Kidney (tissue), 14 donors: ENCODE results near the gene ZNF223. TPM values are rescaled to one million over a fixed set of nuclear protein-coding genes. Genes with fewer than 3 reads are reported as not detected.

Experiments used
- DNase-seq, 5 donors: peaks; one replicate each; pipeline ENCODE4 v3.0.0-alpha.2; 2013 to 2020
- FAIRE-seq: peaks from 2 replicates; lab custom pipeline; 2012; peaks lifted over from hg19 to GRCh38; lab: Jason Lieb, UNC
- H3K27ac ChIP-seq, 2 donors: one replicate each; pipeline ENCODE4 v1.7.0; 2013; ENCODE audit warnings: low read depth in 2 of 2, low read length in 2 of 2, inconsistent platforms in 1 of 2
- H3K27me3 ChIP-seq: one replicate; pipeline ENCODE4 v1.7.1; 2013; ENCODE audit warnings: low read length, inconsistent platforms; ENCODE audit not compliant: control insufficient read depth, insufficient read depth
- H3K36me3 ChIP-seq, 3 donors: one replicate each; pipeline versions ENCODE4 v1.7.0 to v1.7.1; 2013; ENCODE audit warnings: low read length in 3 of 3, control low read depth in 1 of 3, inconsistent platforms in 1 of 3; ENCODE audit not compliant: insufficient read depth in 3 of 3, control insufficient read depth in 2 of 3
- H3K4me1 ChIP-seq, 3 donors: one replicate each; pipeline versions ENCODE4 v1.7.0 to v1.7.1; 2013; ENCODE audit warnings: low read length in 3 of 3, inconsistent platforms in 1 of 3, low read depth in 1 of 3; ENCODE audit not compliant: control insufficient read depth in 2 of 3, insufficient read depth in 2 of 3
- H3K4me3 ChIP-seq, 3 donors: one replicate each; pipeline versions ENCODE4 v1.7.0 to v1.8.1; 2013; ENCODE audit warnings: low read length in 3 of 3, control low read depth in 1 of 3, inconsistent platforms in 1 of 3
- H3K9ac ChIP-seq, 3 donors: one replicate each; pipeline versions ENCODE4 v1.7.0 to v1.7.1; 2013; ENCODE audit warnings: low read length in 3 of 3, control low read depth in 1 of 3, inconsistent platforms in 1 of 3
- H3K9me3 ChIP-seq, 3 donors: one replicate each; pipeline versions ENCODE4 v1.7.0 to v1.7.1; 2013; ENCODE audit warnings: low read length in 3 of 3, control low read depth in 1 of 3, inconsistent platforms in 1 of 3; ENCODE audit not compliant: control insufficient read depth in 2 of 3, insufficient read depth in 1 of 3
- CTCF ChIP-seq: IDR thresholded peaks from 3 replicates; pipeline ENCODE4 v1.5.1; 2012; ENCODE audit warnings: mild to moderate bottlenecking, moderate library complexity, borderline replicate concordance; ENCODE audit not compliant: insufficient read depth; ENCODE audit errors: extremely low read depth
- intact Hi-C: fragments of 100-400 bp; cut with DNase I; formaldehyde crosslinking; loops from one replicate; pipeline ENCODE4 v1.11.1; 2022
- polyA plus RNA-seq: library from polyadenylated mRNA; stranded (reverse); fragments of 350-450 nt; fragmentation: Illumina TruSeq; extraction: RNeasy Lipid Tissue Mini Kit (QIAGEN cat#74804); gene quantifications from one replicate; pipeline ENCODE4 v1.2.3, GENCODE V29; 2014; ENCODE audit warnings: low read depth, low replicate concordance; ENCODE audit not compliant: insufficient read depth
- total RNA-seq: library from RNA; stranded (reverse); fragmentation: NEBNext Ultra II Directional; extraction: Animal tissue kit (Norgen Biotek cat#: 25700); gene quantifications from one replicate; pipeline ENCODE4 v1.2.1, GENCODE V29; 2021
- donor health status: control.
- donor health status: control.
- donor health status: control.
- donor health status: control.
- donor health status: control.
- donor health status: DM: yes; HTN: yes; CAD: no.
- donor health status: Normal renal cell carcinoma (clear cell type).

The ZNF223 gene
- total and polyA plus RNA-seq, 2 donors from 2014 or later = 2.5 to 9.3 TPM

- no peak for FAIRE-seq
- TF ChIP-seq CTCF = no peak
- intact Hi-C loops = no loop called here
These were observed 40.3 kb downstream of the ZNF223 start for GRCh38 chr19:44092108-44092507.

DNA sequence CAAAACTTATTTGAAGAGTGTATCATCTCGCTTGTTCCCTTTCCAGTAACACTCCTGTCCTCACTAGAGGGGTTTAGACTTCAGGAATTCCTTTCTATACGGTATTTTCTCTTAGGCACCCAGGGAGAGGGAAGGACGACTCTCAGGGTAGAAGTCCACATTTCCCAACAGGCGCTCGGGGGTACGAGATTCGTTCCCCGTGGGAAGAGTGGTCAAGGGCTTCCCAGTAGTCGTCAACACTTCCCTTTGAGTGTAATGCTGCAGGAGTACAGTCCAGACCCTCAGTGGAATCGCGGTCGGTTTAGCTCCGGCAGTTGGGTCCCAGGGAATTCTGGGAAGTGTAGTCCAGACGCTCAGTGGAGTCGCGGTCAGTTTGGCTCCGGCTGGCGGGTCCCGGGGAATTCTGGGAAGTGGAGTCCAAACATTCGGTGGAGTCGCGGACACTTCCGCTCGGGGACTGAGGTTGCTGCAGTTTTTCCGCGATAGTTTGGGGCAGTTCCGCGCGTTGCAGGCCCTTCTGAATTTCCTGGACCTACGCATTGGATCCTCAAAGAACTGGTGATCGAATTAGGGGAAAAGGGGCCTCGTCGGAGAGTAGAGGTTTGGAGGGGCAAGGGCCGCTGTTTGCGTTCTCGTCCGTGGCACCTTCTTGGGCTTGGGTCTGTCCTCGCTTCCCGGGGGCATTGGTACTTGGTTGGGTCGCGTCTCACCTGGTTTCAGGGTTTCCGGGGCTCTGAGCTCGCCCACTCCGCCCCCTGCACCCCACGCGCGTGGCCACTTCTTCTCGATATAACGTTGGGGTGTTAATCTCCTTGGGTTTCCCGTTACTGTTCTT lies 42.3 kb downstream of the ZNF223 start, which contains the start of gene ZNF224:
Gene ZNF224, plus strand, starts transcription at position 431 of the 835 bp plus-strand sequence. CDS start 3,513 bp downstream, outside the sequence.
- H3K27me3 ChIP-seq = no peaks in the 10 kb centered on the region
- H3K9me3 ChIP-seq = peaks cover 0 to 2% (median 0%) of the 10 kb centered on the region in 3 donors
- peak within 1 kb of the TSS; percentile 85 to 86 (median 86) for H3K9ac ChIP-seq
- no peak for TF ChIP-seq CTCF
- H3K4me1 ChIP-seq = no peaks in the 10 kb centered on the region
- intact Hi-C loops = no loop called here
- DNase-seq (peak; percentile 94 to 98 (median 96)), FAIRE-seq (no peak)
- peaks cover 0 to 13% (median 5%) of the 10 kb centered on the region in 3 donors for H3K36me3 ChIP-seq
- peak within 1 kb of the TSS; percentile 29 to 57 for H3K27ac ChIP-seq
- H3K4me3 ChIP-seq = peak within 1 kb of the TSS; percentile 79 to 93 (median 92)

More at GRCh38 chr19:44092108-44092507, 40.3 kb downstream of the ZNF223 start:
- no peaks in the 10 kb centered on the region for H3K4me1 ChIP-seq
- H3K36me3 ChIP-seq = peaks cover 0 to 4% (median 0%) of the 10 kb centered on the region in 3 donors
- H3K9me3 ChIP-seq = peaks cover 0 to 2% (median 0%) of the 10 kb centered on the region in 3 donors
- H3K9ac ChIP-seq = no peak overlapping the region
- no peak overlapping the region for H3K27ac ChIP-seq
- no peak overlapping the region for H3K4me3 ChIP-seq
- no peaks in the 10 kb centered on the region for H3K27me3 ChIP-seq
- DNase-seq = no peak

DNA sequence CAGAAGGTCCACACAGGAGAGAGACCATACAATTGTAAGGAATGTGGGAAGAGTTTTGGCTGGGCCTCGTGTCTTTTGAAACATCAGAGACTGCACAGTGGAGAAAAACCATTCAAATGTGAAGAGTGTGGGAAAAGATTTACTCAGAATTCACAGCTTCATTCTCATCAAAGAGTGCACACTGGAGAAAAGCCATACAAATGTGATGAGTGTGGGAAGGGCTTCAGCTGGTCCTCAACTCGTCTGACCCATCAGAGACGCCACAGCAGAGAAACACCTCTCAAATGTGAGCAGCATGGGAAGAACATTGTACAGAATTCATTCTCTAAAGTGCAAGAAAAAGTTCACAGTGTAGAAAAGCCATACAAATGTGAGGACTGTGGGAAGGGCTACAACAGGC lies 55.9 kb downstream of the ZNF223 start:
- Histone ChIP-seq H3K9ac (no peak overlapping the region), H3K4me3 (no peak overlapping the region), H3K9me3 (peaks cover 18 to 41% (median 31%) of the 10 kb centered on the region in 3 donors), H3K27ac (no peak overlapping the region), H3K36me3 (peaks cover 16 to 35% (median 20%) of the 10 kb centered on the region in 3 donors), H3K4me1 (peaks cover 0 to 6% (median 0%) of the 10 kb centered on the region in 3 donors), H3K27me3 (no peaks in the 10 kb centered on the region)
- intact Hi-C loops = no loop called here
- TF ChIP-seq CTCF = no peak
- FAIRE-seq (no peak), DNase-seq (no peak)
